Astrocyte of the spinal cord (primary cell): ENCODE measurements around the gene RAD9B.
"Not testable (repeated sequence)": the region's sequence is repeated elsewhere in the genome, so short reads cannot be mapped to it uniquely, and the experiment has no call there.

Experiments
- DNase-seq: peaks from one replicate; pipeline ENCODE4 v3.0.0; 2011; ENCODE audit warnings: low read depth, low spot score
- H3K4me3 ChIP-seq: 2 replicates; pipeline ENCODE4 v1.5.1; 2011; ENCODE audit warnings: low read depth, mild to moderate bottlenecking, low read length, moderate library complexity
- CTCF ChIP-seq: IDR thresholded peaks from 2 replicates; pipeline ENCODE4 v1.5.1; 2012; ENCODE audit warnings: low read depth, mild to moderate bottlenecking, low read length, inconsistent platforms
- in situ Hi-C: cut with HindIII; loops from 2 replicates; pipeline ENCODE4 v1.10.0; 2017; ENCODE audit warnings: low sequenced_read_pairs

The RAD9B gene

GRCh38 chr12:110501752-110502738 is at the start of gene RAD9B, which contains the start of gene VPS29:
RAD9B (plus strand) TSS chr12:110502331; CDS start chr12:110502338, 7 bp downstream.
VPS29 (minus strand) TSS chr12:110502111; CDS start chr12:110502051, 60 bp downstream.
- TF ChIP-seq CTCF = no peak
- DNase-seq = peak; percentile 98
- H3K4me3 ChIP-seq = peak within 1 kb of the TSS; percentile 91
- in situ Hi-C loops = no loop called here

GRCh38 chr12:110453569-110454296 is 48.4 kb upstream of the RAD9B start:
- no peak for TF ChIP-seq CTCF
- H3K4me3 ChIP-seq = no peak overlapping the region
- DNase-seq = no peak
- in situ Hi-C loops = no loop called here

GRCh38 chr12:110458756-110459155 is 43.4 kb upstream of the RAD9B start:
- in situ Hi-C loops = no loop called here
- H3K4me3 ChIP-seq = no peak overlapping the region
- TF ChIP-seq CTCF = no peak
- no peak for DNase-seq

GRCh38 chr12:110461189-110461588 is 40.9 kb upstream of the RAD9B start:
- DNase-seq, in situ Hi-C loops, H3K4me3 ChIP-seq: not testable (repeated sequence)

- in situ Hi-C loops = no loop called here
- TF ChIP-seq CTCF = no peak
- no peak for DNase-seq
- no peak overlapping the region for H3K4me3 ChIP-seq
Observed at GRCh38 chr12:110465024-110465423, 37.1 kb upstream of the RAD9B start.

GRCh38 chr12:110465765-110466164 is 36.4 kb upstream of the RAD9B start:
- H3K4me3 ChIP-seq, DNase-seq, in situ Hi-C loops: not testable (repeated sequence)

- no peak for DNase-seq
- no peak for TF ChIP-seq CTCF
- in situ Hi-C loops = no loop called here
- no peak overlapping the region for H3K4me3 ChIP-seq
Observed at GRCh38 chr12:110466791-110467190, 35.3 kb upstream of the RAD9B start.
